Vagina (tissue), 2 donors: ENCODE results near the gene PDIA6. TPM values are rescaled to one million over a fixed set of nuclear protein-coding genes. Genes with fewer than 3 reads are reported as not detected.

Experiments used
- DNase-seq, 2 donors: peaks; one replicate each; pipeline ENCODE4 v3.0.0-alpha.2; 2017; ENCODE audit errors: extremely low spot score in 2 of 2
- H3K27ac ChIP-seq: fragments of 200-600 bp; sonication (generic); one replicate; pipeline ENCODE4 v1.5.1; 2019
- H3K27me3 ChIP-seq: fragments of 200-600 bp; sonication (generic); one replicate; pipeline ENCODE4 v1.5.1; 2019
- H3K36me3 ChIP-seq, 2 donors: fragments of 200-600 bp; sonication (generic); one replicate each; pipeline ENCODE4 v1.5.1; 2017 to 2019
- H3K4me1 ChIP-seq: fragments of 200-600 bp; sonication (generic); one replicate; pipeline ENCODE4 v1.5.1; 2019
- H3K4me3 ChIP-seq, 2 donors: fragments of 200-600 bp; sonication (generic); 1 replicate in 1 of 2; 2 replicates in 1 of 2; pipeline ENCODE4 v1.5.1; 2016 to 2019
- H3K9me3 ChIP-seq: fragments of 200-600 bp; sonication (generic); one replicate; pipeline ENCODE4 v1.5.1; 2019
- CTCF ChIP-seq, 3 experiments: fragments of 450-650 bp in 2 of 3; fragments of 200-600 bp in 1 of 3; sonication (generic) in 1 of 3; IDR thresholded peaks; one replicate each; pipeline ENCODE4 v1.5.1; 2017 to 2019; ENCODE audit warnings: antibody characterized with exemption in 3 of 3, mild to moderate bottlenecking in 2 of 3, moderate library complexity in 2 of 3
- POLR2A ChIP-seq, 2 donors: fragments of 450-650 bp; IDR thresholded peaks; one replicate each; pipeline ENCODE4 v1.6.1; 2017; ENCODE audit warnings: antibody characterized with exemption in 2 of 2, mild to moderate bottlenecking in 2 of 2, moderate library complexity in 2 of 2
- POLR2AphosphoS5 ChIP-seq, 2 donors: sonication (generic); formaldehyde crosslinking; IDR thresholded peaks; one replicate each; pipeline ENCODE4 v1.9.0; 2017; ENCODE audit warnings: antibody characterized with exemption in 2 of 2, mild to moderate bottlenecking in 2 of 2, low read depth in 1 of 2; ENCODE audit not compliant: insufficient read depth in 1 of 2
- intact Hi-C: fragments of 100-400 bp; cut with DNase I; formaldehyde crosslinking; loops from one replicate; pipeline ENCODE4 v1.15.1; 2023
- total RNA-seq: library from RNA; depleted of rRNA; stranded (reverse); fragments of >200 nt; gene quantifications from one replicate; pipeline ENCODE4 v1.2.3, GENCODE V29; 2016

Gene PDIA6
- total RNA-seq, 1 donor from 2014 or later = 55.0 TPM

- Histone ChIP-seq H3K27ac (no peak overlapping the region), H3K9me3 (no peaks in the 10 kb centered on the region), H3K4me1 (peaks cover 17% of the 10 kb centered on the region), H3K36me3 (no peaks in the 10 kb centered on the region), H3K4me3 (no peak overlapping the region), H3K27me3 (no peaks in the 10 kb centered on the region)
- intact Hi-C loops = no loop called here
- TF ChIP-seq CTCF (IDR thresholded peaks at IDR 0.05) (no peak), POLR2A (IDR thresholded peaks at IDR 0.05) (no peak), POLR2AphosphoS5 (IDR thresholded peaks at IDR 0.05; ENCODE audit: insufficient read depth in 1 of 2, low read depth in 1 of 2) (no peak)
- DNase-seq = no peak
Observed at GRCh38 chr2:10772201-10772867, 40.3 kb downstream of the PDIA6 start.

- no peak for TF ChIP-seq POLR2AphosphoS5 (IDR thresholded peaks at IDR 0.05; ENCODE audit: insufficient read depth in 1 of 2, low read depth in 1 of 2)
- TF ChIP-seq CTCF (IDR thresholded peaks at IDR 0.05) = no peak
- no peak overlapping the region for H3K27ac ChIP-seq
- intact Hi-C loops = no loop called here
- H3K27me3 ChIP-seq = no peaks in the 10 kb centered on the region
- no peaks in the 10 kb centered on the region for H3K36me3 ChIP-seq
- no peaks in the 10 kb centered on the region for H3K9me3 ChIP-seq
- peaks cover 17% of the 10 kb centered on the region for H3K4me1 ChIP-seq
- DNase-seq = no peak
- H3K4me3 ChIP-seq = no peak overlapping the region
Observed at GRCh38 chr2:10771786-10772185, 40.8 kb downstream of the PDIA6 start.

GRCh38 chr2:10770956-10771750 is 41.4 kb downstream of the PDIA6 start:
- Histone ChIP-seq H3K36me3 (no peaks in the 10 kb centered on the region), H3K4me1 (peaks cover 17% of the 10 kb centered on the region), H3K4me3 (no peak overlapping the region), H3K27me3 (no peaks in the 10 kb centered on the region), H3K9me3 (no peaks in the 10 kb centered on the region), H3K27ac (no peak overlapping the region)
- intact Hi-C loops = no loop called here
- no peak for TF ChIP-seq CTCF (IDR thresholded peaks at IDR 0.05)
- TF ChIP-seq POLR2A (IDR thresholded peaks at IDR 0.05) = no peak
- no peak for TF ChIP-seq POLR2AphosphoS5 (IDR thresholded peaks at IDR 0.05; ENCODE audit: insufficient read depth in 1 of 2, low read depth in 1 of 2)
- no peak for DNase-seq

GRCh38 chr2:10768063-10768507 is 44.5 kb downstream of the PDIA6 start:
- no peak for TF ChIP-seq POLR2A (IDR thresholded peaks at IDR 0.05)
- no peak for TF ChIP-seq POLR2AphosphoS5 (IDR thresholded peaks at IDR 0.05; ENCODE audit: insufficient read depth in 1 of 2, low read depth in 1 of 2)
- no peak for TF ChIP-seq CTCF (IDR thresholded peaks at IDR 0.05)
- Histone ChIP-seq H3K4me3 (no peak overlapping the region), H3K36me3 (no peaks in the 10 kb centered on the region), H3K4me1 (no peaks in the 10 kb centered on the region), H3K27me3 (no peaks in the 10 kb centered on the region), H3K9me3 (no peaks in the 10 kb centered on the region), H3K27ac (no peak overlapping the region)
- intact Hi-C loops = no loop called here
- DNase-seq = no peak

- no peak for DNase-seq
- no peaks in the 10 kb centered on the region for H3K36me3 ChIP-seq
- intact Hi-C loops = no loop called here
- no peak overlapping the region for H3K4me3 ChIP-seq
- no peak overlapping the region for H3K27ac ChIP-seq
- no peaks in the 10 kb centered on the region for H3K27me3 ChIP-seq
- no peaks in the 10 kb centered on the region for H3K4me1 ChIP-seq
- no peaks in the 10 kb centered on the region for H3K9me3 ChIP-seq
- TF ChIP-seq POLR2AphosphoS5 (IDR thresholded peaks at IDR 0.05; ENCODE audit: insufficient read depth in 1 of 2, low read depth in 1 of 2) (no peak), CTCF (IDR thresholded peaks at IDR 0.05) (no peak), POLR2A (IDR thresholded peaks at IDR 0.05) (no peak)
Observed at GRCh38 chr2:10765914-10766313, 46.7 kb downstream of the PDIA6 start.
